Dedifferentiated amniotic fluid mesenchymal stem cell (primary cell): Measurements from ENCODE around the gene GLA.

Source experiments
- DNase-seq: peaks from one replicate; pipeline ENCODE4 v3.0.0-alpha.2; 2016; ENCODE audit errors: extremely low spot score

The GLA gene

GRCh38 chrX:101357166-101357795 is 50.4 kb downstream of the GLA start:
- DNase-seq, result no peak

- DNase-seq, result no peak
These were observed 58.5 kb downstream of the GLA start for GRCh38 chrX:101349193-101349562.

GRCh38 chrX:101348452-101349192 is 59.1 kb downstream of the GLA start, which contains the start of gene TIMM8A:
Gene TIMM8A, minus strand, starts transcription at chrX:101348742. Its CDS starts 78 bp downstream, at chrX:101348664.
- peak; percentile 48 for DNase-seq

DNA sequence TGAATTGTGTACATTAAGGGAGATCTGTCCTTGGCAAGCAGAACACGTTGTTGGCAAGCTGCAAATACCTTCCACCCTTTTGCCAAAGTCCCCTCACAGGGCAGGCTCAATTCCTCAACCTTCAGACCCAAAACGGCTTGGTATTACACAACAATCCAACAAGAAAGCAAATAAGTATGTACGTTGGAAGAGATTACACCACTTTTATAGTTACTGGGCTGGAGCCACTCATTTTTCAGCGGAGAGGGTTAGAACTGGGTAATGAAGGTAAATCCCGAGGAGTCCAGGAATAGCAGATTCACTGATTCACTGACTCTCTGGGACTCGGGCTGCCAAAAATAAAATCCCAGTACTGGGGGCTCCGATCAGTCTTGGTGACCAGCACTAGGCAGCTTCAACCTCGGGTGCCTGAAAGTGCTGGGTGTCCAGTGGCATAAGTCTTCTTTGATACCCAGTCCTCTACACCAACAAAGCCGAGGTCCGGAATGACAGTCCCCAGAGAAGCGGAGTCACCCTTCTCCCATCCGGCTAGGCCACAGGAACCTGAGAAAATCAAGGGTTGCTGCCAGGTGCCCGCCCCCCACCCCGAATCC is 59.8 kb downstream of the GLA start:
- no peak for DNase-seq
